ENCODE data around the gene ATG5.
"Not testable (repeated sequence)": the region's sequence is repeated elsewhere in the genome, so short reads cannot be mapped to it uniquely, and the experiment has no call there.

The ATG5 gene

GRCh38 chr6:106286746-106287145 lies 38.8 kb downstream of the ATG5 start:
- H3K4me3 ChIP-seq (ENCODE audit: low read depth in 1 of 2, low read length in 2 of 2), result no peak overlapping the region
- H3K27ac ChIP-seq (ENCODE audit: low read depth, low read length), result no peak overlapping the region
- H3K4me1 ChIP-seq (ENCODE audit: control insufficient read depth in 1 of 2, insufficient read depth in 2 of 2, low read length in 2 of 2), result no peaks in the 10 kb centered on the region
- no peak overlapping the region for H3K9ac ChIP-seq (ENCODE audit: low read depth in 1 of 2, low read length in 2 of 2)
- peaks cover 7 to 14% of the 10 kb centered on the region in 2 donors for H3K36me3 ChIP-seq (ENCODE audit: control insufficient read depth in 1 of 2, insufficient read depth in 2 of 2, low read length in 2 of 2)
- H3K27me3 ChIP-seq (ENCODE audit: control insufficient read depth in 1 of 2, insufficient read depth in 2 of 2, low read length in 2 of 2), result no peaks in the 10 kb centered on the region
- no peaks in the 10 kb centered on the region for H3K9me3 ChIP-seq (ENCODE audit: control insufficient read depth in 1 of 2, low read length in 2 of 2)

GRCh38 chr6:106283481-106283880 lies 42.1 kb downstream of the ATG5 start:
- H3K27me3 ChIP-seq (ENCODE audit: control insufficient read depth in 1 of 2, insufficient read depth in 2 of 2, low read length in 2 of 2), result no peaks in the 10 kb centered on the region
- H3K4me1 ChIP-seq (ENCODE audit: control insufficient read depth in 1 of 2, insufficient read depth in 2 of 2, low read length in 2 of 2), result peaks cover 0 to 6% of the 10 kb centered on the region in 2 donors
- H3K9me3 ChIP-seq (ENCODE audit: control insufficient read depth in 1 of 2, low read length in 2 of 2), result no peaks in the 10 kb centered on the region
- H3K4me3 ChIP-seq (ENCODE audit: low read depth in 1 of 2, low read length in 2 of 2), result no peak overlapping the region
- H3K36me3 ChIP-seq (ENCODE audit: control insufficient read depth in 1 of 2, insufficient read depth in 2 of 2, low read length in 2 of 2), result peaks cover 9 to 10% of the 10 kb centered on the region in 2 donors
- H3K27ac ChIP-seq (ENCODE audit: low read depth, low read length), result no peak overlapping the region
- no peak overlapping the region for H3K9ac ChIP-seq (ENCODE audit: low read depth in 1 of 2, low read length in 2 of 2)

GRCh38 chr6:106281661-106282060 lies 43.9 kb downstream of the ATG5 start:
- Histone ChIP-seq H3K27ac (ENCODE audit: low read depth, low read length) (no peak overlapping the region), H3K27me3 (ENCODE audit: control insufficient read depth in 1 of 2, insufficient read depth in 2 of 2, low read length in 2 of 2) (no peaks in the 10 kb centered on the region), H3K9me3 (ENCODE audit: control insufficient read depth in 1 of 2, low read length in 2 of 2) (no peaks in the 10 kb centered on the region), H3K4me1 (ENCODE audit: control insufficient read depth in 1 of 2, insufficient read depth in 2 of 2, low read length in 2 of 2) (peaks cover 0 to 6% of the 10 kb centered on the region in 2 donors), H3K9ac (ENCODE audit: low read depth in 1 of 2, low read length in 2 of 2) (no peak overlapping the region), H3K36me3 (ENCODE audit: control insufficient read depth in 1 of 2, insufficient read depth in 2 of 2, low read length in 2 of 2) (peaks cover 9 to 12% of the 10 kb centered on the region in 2 donors), H3K4me3 (ENCODE audit: low read depth in 1 of 2, low read length in 2 of 2) (no peak overlapping the region)

- peaks cover 0 to 6% of the 10 kb centered on the region in 2 donors for H3K4me1 ChIP-seq (ENCODE audit: control insufficient read depth in 1 of 2, insufficient read depth in 2 of 2, low read length in 2 of 2)
- H3K9me3 ChIP-seq (ENCODE audit: control insufficient read depth in 1 of 2, low read length in 2 of 2), result no peaks in the 10 kb centered on the region
- no peaks in the 10 kb centered on the region for H3K27me3 ChIP-seq (ENCODE audit: control insufficient read depth in 1 of 2, insufficient read depth in 2 of 2, low read length in 2 of 2)
- no peak overlapping the region for H3K27ac ChIP-seq (ENCODE audit: low read depth, low read length)
- no peak overlapping the region for H3K9ac ChIP-seq (ENCODE audit: low read depth in 1 of 2, low read length in 2 of 2)
- no peak overlapping the region for H3K4me3 ChIP-seq (ENCODE audit: low read depth in 1 of 2, low read length in 2 of 2)
- H3K36me3 ChIP-seq (ENCODE audit: control insufficient read depth in 1 of 2, insufficient read depth in 2 of 2, low read length in 2 of 2), result peaks cover 9 to 12% of the 10 kb centered on the region in 2 donors
Observed at GRCh38 chr6:106281088-106281487, 44.5 kb downstream of the ATG5 start.

GRCh38 chr6:106279179-106279578 lies 46.4 kb downstream of the ATG5 start:
- Histone ChIP-seq H3K27ac (ENCODE audit: low read depth, low read length) (no peak overlapping the region), H3K36me3 (ENCODE audit: control insufficient read depth in 1 of 2, insufficient read depth in 2 of 2, low read length in 2 of 2) (peaks cover 9 to 12% of the 10 kb centered on the region in 2 donors), H3K4me3 (ENCODE audit: low read depth in 1 of 2, low read length in 2 of 2) (no peak overlapping the region), H3K9ac (ENCODE audit: low read depth in 1 of 2, low read length in 2 of 2) (no peak overlapping the region), H3K27me3 (ENCODE audit: control insufficient read depth in 1 of 2, insufficient read depth in 2 of 2, low read length in 2 of 2) (no peaks in the 10 kb centered on the region), H3K4me1 (ENCODE audit: control insufficient read depth in 1 of 2, insufficient read depth in 2 of 2, low read length in 2 of 2) (peaks cover 0 to 11% of the 10 kb centered on the region in 2 donors), H3K9me3 (ENCODE audit: control insufficient read depth in 1 of 2, low read length in 2 of 2) (no peaks in the 10 kb centered on the region)

GRCh38 chr6:106275692-106276091 lies 49.9 kb downstream of the ATG5 start:
- no peak overlapping the region for H3K4me3 ChIP-seq (ENCODE audit: low read depth in 1 of 2, low read length in 2 of 2)
- no peak overlapping the region for H3K27ac ChIP-seq (ENCODE audit: low read depth, low read length)
- peaks cover 9 to 12% of the 10 kb centered on the region in 2 donors for H3K36me3 ChIP-seq (ENCODE audit: control insufficient read depth in 1 of 2, insufficient read depth in 2 of 2, low read length in 2 of 2)
- no peak overlapping the region for H3K9ac ChIP-seq (ENCODE audit: low read depth in 1 of 2, low read length in 2 of 2)
- H3K27me3 ChIP-seq (ENCODE audit: control insufficient read depth in 1 of 2, insufficient read depth in 2 of 2, low read length in 2 of 2), result no peaks in the 10 kb centered on the region
- H3K4me1 ChIP-seq (ENCODE audit: control insufficient read depth in 1 of 2, insufficient read depth in 2 of 2, low read length in 2 of 2), result peaks cover 4 to 30% of the 10 kb centered on the region in 2 donors
- no peaks in the 10 kb centered on the region for H3K9me3 ChIP-seq (ENCODE audit: control insufficient read depth in 1 of 2, low read length in 2 of 2)

GRCh38 chr6:106273087-106273486 lies 52.5 kb downstream of the ATG5 start:
- H3K27me3 ChIP-seq (ENCODE audit: control insufficient read depth in 1 of 2, insufficient read depth in 2 of 2, low read length in 2 of 2), result no peaks in the 10 kb centered on the region
- H3K27ac ChIP-seq (ENCODE audit: low read depth, low read length), result no peak overlapping the region
- H3K9ac ChIP-seq (ENCODE audit: low read depth in 1 of 2, low read length in 2 of 2), result no peak overlapping the region
- H3K9me3 ChIP-seq (ENCODE audit: control insufficient read depth in 1 of 2, low read length in 2 of 2), result peaks cover 0 to 5% of the 10 kb centered on the region in 2 donors
- no peaks in the 10 kb centered on the region for H3K36me3 ChIP-seq (ENCODE audit: control insufficient read depth in 1 of 2, insufficient read depth in 2 of 2, low read length in 2 of 2)
- peaks cover 4 to 30% of the 10 kb centered on the region in 2 donors for H3K4me1 ChIP-seq (ENCODE audit: control insufficient read depth in 1 of 2, insufficient read depth in 2 of 2, low read length in 2 of 2)
- no peak overlapping the region for H3K4me3 ChIP-seq (ENCODE audit: low read depth in 1 of 2, low read length in 2 of 2)

- Histone ChIP-seq H3K9me3 (ENCODE audit: control insufficient read depth in 1 of 2, low read length in 2 of 2) (peaks cover 0 to 5% of the 10 kb centered on the region in 2 donors), H3K36me3 (ENCODE audit: control insufficient read depth in 1 of 2, insufficient read depth in 2 of 2, low read length in 2 of 2) (no peaks in the 10 kb centered on the region), H3K9ac (ENCODE audit: low read depth in 1 of 2, low read length in 2 of 2) (no peak overlapping the region), H3K4me3 (ENCODE audit: low read depth in 1 of 2, low read length in 2 of 2) (no peak overlapping the region), H3K27ac (ENCODE audit: low read depth, low read length) (no peak overlapping the region), H3K4me1 (ENCODE audit: control insufficient read depth in 1 of 2, insufficient read depth in 2 of 2, low read length in 2 of 2) (peaks cover 4 to 30% of the 10 kb centered on the region in 2 donors), H3K27me3 (ENCODE audit: control insufficient read depth in 1 of 2, insufficient read depth in 2 of 2, low read length in 2 of 2) (no peaks in the 10 kb centered on the region)
Observed at GRCh38 chr6:106272287-106272686, 53.3 kb downstream of the ATG5 start.

- no peak overlapping the region for H3K27ac ChIP-seq (ENCODE audit: low read depth, low read length)
- H3K9ac ChIP-seq (ENCODE audit: low read depth in 1 of 2, low read length in 2 of 2), result no peak overlapping the region
- H3K4me3 ChIP-seq (ENCODE audit: low read depth in 1 of 2, low read length in 2 of 2), result no peak overlapping the region
- H3K36me3 ChIP-seq (ENCODE audit: control insufficient read depth in 1 of 2, insufficient read depth in 2 of 2, low read length in 2 of 2), result no peaks in the 10 kb centered on the region
- peaks cover 4 to 30% of the 10 kb centered on the region in 2 donors for H3K4me1 ChIP-seq (ENCODE audit: control insufficient read depth in 1 of 2, insufficient read depth in 2 of 2, low read length in 2 of 2)
- H3K9me3 ChIP-seq (ENCODE audit: control insufficient read depth in 1 of 2, low read length in 2 of 2), result peaks cover 0 to 5% of the 10 kb centered on the region in 2 donors
- H3K27me3 ChIP-seq (ENCODE audit: control insufficient read depth in 1 of 2, insufficient read depth in 2 of 2, low read length in 2 of 2), result no peaks in the 10 kb centered on the region
Observed at GRCh38 chr6:106270414-106270813, 55.1 kb downstream of the ATG5 start.

GRCh38 chr6:106269268-106269919 lies 56.2 kb downstream of the ATG5 start:
- peaks cover 4 to 25% of the 10 kb centered on the region in 2 donors for H3K4me1 ChIP-seq (ENCODE audit: control insufficient read depth in 1 of 2, insufficient read depth in 2 of 2, low read length in 2 of 2)
- not testable (repeated sequence) for H3K9me3 ChIP-seq (ENCODE audit: control insufficient read depth in 1 of 2, low read length in 2 of 2); H3K27ac ChIP-seq (ENCODE audit: low read depth, low read length); H3K27me3 ChIP-seq (ENCODE audit: control insufficient read depth in 1 of 2, insufficient read depth in 2 of 2, low read length in 2 of 2); H3K36me3 ChIP-seq (ENCODE audit: control insufficient read depth in 1 of 2, insufficient read depth in 2 of 2, low read length in 2 of 2); H3K9ac ChIP-seq (ENCODE audit: low read depth in 1 of 2, low read length in 2 of 2); H3K4me3 ChIP-seq (ENCODE audit: low read depth in 1 of 2, low read length in 2 of 2)
